Smooth muscle cell (in vitro differentiated cells): ENCODE results near the gene KLK1. TPM values are rescaled to one million over a fixed set of nuclear protein-coding genes. Genes with fewer than 3 reads are reported as not detected.

Experiments
- DNase-seq: peaks from one replicate; lab custom pipeline; 2025; ENCODE audit not compliant: unreplicated experiment; lab: John Stamatoyannopoulos, UW
- H2AFZ ChIP-seq: fragments of 200-600 bp; sonication (generic); 2 replicates; pipeline ENCODE4 v1.6.0; 2016; ENCODE audit warnings: antibody characterized with exemption, low read depth, mild to moderate bottlenecking
- H3F3A ChIP-seq: fragments of 200-600 bp; sonication (generic); 2 replicates; pipeline ENCODE4 v1.6.0; 2017; ENCODE audit warnings: antibody characterized with exemption, low read depth
- H3K27ac ChIP-seq: fragments of 200-600 bp; sonication (generic); 2 replicates; pipeline ENCODE4 v1.5.1; 2016; ENCODE audit warnings: low read depth, mild to moderate bottlenecking
- H3K27me3 ChIP-seq: fragments of 200-600 bp; sonication (generic); 2 replicates; pipeline ENCODE4 v1.6.1; 2016; ENCODE audit warnings: low read depth, mild to moderate bottlenecking
- H3K36me3 ChIP-seq: fragments of 200-600 bp; sonication (generic); 2 replicates; pipeline ENCODE4 v1.5.1; 2016; ENCODE audit warnings: low read depth
- H3K4me1 ChIP-seq: fragments of 200-600 bp; sonication (generic); 2 replicates; pipeline ENCODE4 v1.5.1; 2016; ENCODE audit warnings: low read depth
- H3K4me2 ChIP-seq: fragments of 200-600 bp; sonication (generic); 2 replicates; pipeline ENCODE4 v1.6.0; 2016; ENCODE audit warnings: mild to moderate bottlenecking
- H3K4me3 ChIP-seq: fragments of 200-600 bp; sonication (generic); 2 replicates; pipeline ENCODE4 v1.5.1; 2016; ENCODE audit warnings: mild to moderate bottlenecking
- H3K79me2 ChIP-seq: fragments of 200-600 bp; sonication (generic); 2 replicates; pipeline ENCODE4 v1.6.0; 2016; ENCODE audit warnings: low read depth, mild to moderate bottlenecking
- H3K9ac ChIP-seq: fragments of 200-600 bp; sonication (generic); 2 replicates; pipeline ENCODE4 v1.6.0; 2016; ENCODE audit warnings: low read depth
- H3K9me3 ChIP-seq: fragments of 200-600 bp; sonication (generic); replicated peaks from 2 replicates; pipeline ENCODE4 v1.5.1; 2016; ENCODE audit warnings: low read depth
- H4K20me1 ChIP-seq: fragments of 200-600 bp; sonication (generic); 2 replicates; pipeline ENCODE4 v1.6.0; 2016; ENCODE audit warnings: low read depth
- WGBS: methylation state at CpG from one replicate; pipeline ENCODE4 v1.1.7; 2016; ENCODE audit warnings: low lambda C conversion rate; 5-methylcytosine and 5-hydroxymethylcytosine counted together
- polyA plus RNA-seq: library from polyadenylated mRNA; unstranded; fragments of >200 nt; fragmentation: Nextera tagmentation; extraction: Ambion mirVana; gene quantifications from 2 replicates; pipeline ENCODE4 v1.2.1, GENCODE V29; 2016
- total RNA-seq: library from RNA; depleted of rRNA; stranded (reverse); fragments of >200 nt; gene quantifications from 2 replicates; pipeline ENCODE4 v1.2.3, GENCODE V29; 2014
- TF ChIP-seq, protein P1 (sequence below): fragments of 200-600 bp; sonication (generic); IDR thresholded peaks from 2 replicates; pipeline ENCODE4 v1.5.1; 2017; ENCODE audit warnings: borderline replicate concordance, mild to moderate bottlenecking, antibody characterized with exemption; ENCODE audit not compliant: insufficient read depth, poor library complexity, severe bottlenecking

Gene KLK1
- total and polyA plus RNA-seq, 2 experiments from 2014 or later: 0.85 TPM; not detected in 1

- Histone ChIP-seq H3K4me2 (no peak overlapping the region), H3K36me3 (no peaks in the 10 kb centered on the region), H3K4me1 (no peaks in the 10 kb centered on the region), H3K27me3 (no peaks in the 10 kb centered on the region), H3K9me3 (no peaks in the 10 kb centered on the region), H3F3A (no peaks in the 10 kb centered on the region), H3K27ac (no peak overlapping the region), H2AFZ (no peak overlapping the region), H3K4me3 (no peak overlapping the region), H3K79me2 (no peaks in the 10 kb centered on the region), H3K9ac (no peak overlapping the region), H4K20me1 (peaks cover 22% of the 10 kb centered on the region)
- DNase-seq: no peak
- 95% methylated on average over 13 of the region's 13 CpGs for WGBS
- TF ChIP-seq, protein P1, sequence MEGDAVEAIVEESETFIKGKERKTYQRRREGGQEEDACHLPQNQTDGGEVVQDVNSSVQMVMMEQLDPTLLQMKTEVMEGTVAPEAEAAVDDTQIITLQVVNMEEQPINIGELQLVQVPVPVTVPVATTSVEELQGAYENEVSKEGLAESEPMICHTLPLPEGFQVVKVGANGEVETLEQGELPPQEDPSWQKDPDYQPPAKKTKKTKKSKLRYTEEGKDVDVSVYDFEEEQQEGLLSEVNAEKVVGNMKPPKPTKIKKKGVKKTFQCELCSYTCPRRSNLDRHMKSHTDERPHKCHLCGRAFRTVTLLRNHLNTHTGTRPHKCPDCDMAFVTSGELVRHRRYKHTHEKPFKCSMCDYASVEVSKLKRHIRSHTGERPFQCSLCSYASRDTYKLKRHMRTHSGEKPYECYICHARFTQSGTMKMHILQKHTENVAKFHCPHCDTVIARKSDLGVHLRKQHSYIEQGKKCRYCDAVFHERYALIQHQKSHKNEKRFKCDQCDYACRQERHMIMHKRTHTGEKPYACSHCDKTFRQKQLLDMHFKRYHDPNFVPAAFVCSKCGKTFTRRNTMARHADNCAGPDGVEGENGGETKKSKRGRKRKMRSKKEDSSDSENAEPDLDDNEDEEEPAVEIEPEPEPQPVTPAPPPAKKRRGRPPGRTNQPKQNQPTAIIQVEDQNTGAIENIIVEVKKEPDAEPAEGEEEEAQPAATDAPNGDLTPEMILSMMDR: no peak
These were observed 31.0 kb downstream of the KLK1 start for GRCh38 chr19:50792272-50793250.

DNA sequence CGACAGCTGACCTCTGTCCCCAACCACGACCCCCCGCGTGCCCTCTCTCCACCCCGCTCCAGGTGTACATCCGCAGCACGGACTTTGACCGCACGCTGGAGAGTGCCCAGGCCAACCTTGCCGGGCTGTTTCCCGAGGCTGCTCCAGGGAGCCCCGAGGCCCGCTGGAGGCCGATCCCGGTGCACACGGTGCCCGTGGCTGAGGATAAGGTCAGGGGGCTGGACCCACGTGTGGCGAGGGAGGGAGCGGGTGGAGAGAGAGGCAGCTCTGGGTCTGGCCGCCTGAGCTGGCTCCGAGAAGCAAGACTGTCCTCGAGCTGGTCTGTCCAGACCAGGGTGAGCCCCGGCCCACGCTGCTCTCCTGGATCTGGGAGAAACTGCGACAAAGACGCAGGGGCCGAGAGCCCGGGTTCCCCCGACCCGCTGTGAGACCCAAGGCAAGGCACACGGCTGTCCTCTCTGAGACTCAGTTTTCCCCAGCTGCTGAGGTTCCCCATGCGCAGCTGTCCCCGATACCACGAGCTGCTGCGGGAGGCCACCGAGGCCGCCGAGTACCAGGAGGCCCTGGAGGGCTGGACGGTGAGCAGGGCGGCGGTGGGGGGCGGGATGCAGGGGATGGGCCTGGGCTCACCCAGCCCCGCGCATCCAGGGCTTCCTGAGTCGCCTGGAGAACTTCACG is 31.9 kb downstream of the KLK1 start:
- no peak overlapping the region for H3K27ac ChIP-seq
- DNase-seq: no peak
- H3K79me2 ChIP-seq: no peaks in the 10 kb centered on the region
- H3K27me3 ChIP-seq: no peaks in the 10 kb centered on the region
- H2AFZ ChIP-seq: no peak overlapping the region
- H3K4me2 ChIP-seq: no peak overlapping the region
- no peak overlapping the region for H3K9ac ChIP-seq
- H3K9me3 ChIP-seq: no peaks in the 10 kb centered on the region
- WGBS: 87% methylated on average over 42 of the region's 47 CpGs
- TF ChIP-seq, protein P1: no peak
- H4K20me1 ChIP-seq: peaks cover 13% of the 10 kb centered on the region
- no peak overlapping the region for H3K4me3 ChIP-seq
- H3K4me1 ChIP-seq: no peaks in the 10 kb centered on the region
- no peaks in the 10 kb centered on the region for H3F3A ChIP-seq
- no peaks in the 10 kb centered on the region for H3K36me3 ChIP-seq

- Histone ChIP-seq H3K27me3 (no peaks in the 10 kb centered on the region), H3F3A (no peaks in the 10 kb centered on the region), H4K20me1 (peaks cover 7% of the 10 kb centered on the region), H3K4me1 (no peaks in the 10 kb centered on the region), H3K4me2 (no peak overlapping the region), H2AFZ (no peak overlapping the region), H3K36me3 (no peaks in the 10 kb centered on the region), H3K9me3 (no peaks in the 10 kb centered on the region), H3K9ac (no peak overlapping the region), H3K79me2 (no peaks in the 10 kb centered on the region), H3K4me3 (no peak overlapping the region), H3K27ac (no peak overlapping the region)
- 92% methylated on average over 6 of the region's 6 CpGs for WGBS
- no peak for DNase-seq
- TF ChIP-seq, protein P1: no peak
These were observed 32.6 kb downstream of the KLK1 start for GRCh38 chr19:50790922-50791467.
